ENCODE measurements around the gene ADM5.

DNA sequence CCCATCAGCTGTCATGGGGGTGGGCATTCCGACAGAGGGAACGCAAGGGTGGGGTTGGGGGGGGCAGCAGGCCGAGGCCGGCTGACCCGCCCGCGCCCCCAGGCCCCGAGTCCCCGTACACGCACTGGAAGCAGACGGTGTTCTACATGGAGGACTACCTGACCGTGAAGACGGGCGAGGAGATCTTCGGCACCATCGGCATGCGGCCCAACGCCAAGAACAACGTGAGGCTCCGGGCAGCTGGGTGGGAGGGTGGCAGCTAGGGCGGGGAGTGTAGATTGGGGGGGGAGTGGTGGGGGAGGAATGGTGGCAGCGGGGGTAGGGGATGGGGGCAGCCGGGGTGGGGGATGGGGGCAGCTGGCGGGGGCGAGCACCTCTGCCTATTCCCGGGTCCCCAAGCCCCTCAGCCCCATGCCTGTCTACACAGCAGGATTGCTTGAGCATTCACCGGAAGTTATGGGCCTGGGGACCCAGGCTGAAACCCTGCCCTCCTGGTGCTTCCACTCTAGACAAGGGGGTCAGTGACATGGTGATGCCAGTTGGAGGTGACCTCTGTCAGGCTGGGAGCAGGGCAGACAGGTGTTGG lies 2.8 kb upstream of the ADM5 start:
- TF ChIP-seq POLR2A (IDR thresholded peaks at IDR 0.05) (no peak), CTCF (IDR thresholded peaks at IDR 0.05) (no peak)

Measured in thyroid gland (tissue), 4 donors.